IPS-18a (cell line): ENCODE measurements around the gene CLCF1.
"Not testable (repeated sequence)": the region's sequence is repeated elsewhere in the genome, so short reads cannot be mapped to it uniquely, and the experiment has no call there.

Experiments used
- H3K27ac ChIP-seq: one replicate; pipeline ENCODE4 v1.5.1; 2013; ENCODE audit warnings: low read length
- H3K27me3 ChIP-seq: one replicate; pipeline ENCODE4 v1.6.1; 2013; ENCODE audit warnings: mild to moderate bottlenecking, low read length; ENCODE audit not compliant: control insufficient read depth, insufficient read depth
- H3K36me3 ChIP-seq: one replicate; pipeline ENCODE4 v1.6.1; 2013; ENCODE audit warnings: low read depth, low read length; ENCODE audit not compliant: control insufficient read depth
- H3K4me1 ChIP-seq: one replicate; pipeline ENCODE4 v1.6.1; 2013; ENCODE audit warnings: low read depth, low read length; ENCODE audit not compliant: control insufficient read depth
- H3K4me3 ChIP-seq: one replicate; pipeline ENCODE4 v1.5.1; 2013; ENCODE audit warnings: low read length
- H3K9ac ChIP-seq: one replicate; pipeline ENCODE4 v1.6.1; 2013; ENCODE audit warnings: mild to moderate bottlenecking, low read length, moderate library complexity
- H3K9me3 ChIP-seq: one replicate; pipeline ENCODE4 v1.6.1; 2013; ENCODE audit warnings: low read depth, low read length; ENCODE audit not compliant: control insufficient read depth

CLCF1 gene

DNA sequence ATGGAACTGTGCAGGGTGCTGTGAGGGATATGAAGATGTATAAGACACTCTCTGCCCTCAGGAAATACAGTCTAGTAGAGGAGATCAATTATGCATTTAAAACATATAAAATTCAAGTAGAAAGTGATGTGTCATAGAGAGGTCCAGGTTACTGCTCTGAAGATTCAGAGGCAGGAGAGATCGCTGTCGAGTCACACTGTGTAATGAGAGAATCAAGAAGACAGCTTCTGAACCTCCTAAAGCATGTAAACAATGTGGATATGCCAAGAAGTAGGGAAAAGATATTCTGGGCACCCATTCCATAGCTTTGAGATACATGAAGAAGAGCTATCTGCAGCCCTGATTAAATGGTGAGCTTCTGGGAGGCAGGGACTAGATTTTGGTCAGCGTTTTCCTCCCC, 53.4 kb downstream of the CLCF1 start:
- no peaks in the 10 kb centered on the region for H3K4me1 ChIP-seq
- H3K27ac ChIP-seq: no peak overlapping the region
- no peaks in the 10 kb centered on the region for H3K9me3 ChIP-seq
- no peak overlapping the region for H3K9ac ChIP-seq
- no peaks in the 10 kb centered on the region for H3K36me3 ChIP-seq
- no peak overlapping the region for H3K4me3 ChIP-seq
- H3K27me3 ChIP-seq: peaks cover 37% of the 10 kb centered on the region

DNA sequence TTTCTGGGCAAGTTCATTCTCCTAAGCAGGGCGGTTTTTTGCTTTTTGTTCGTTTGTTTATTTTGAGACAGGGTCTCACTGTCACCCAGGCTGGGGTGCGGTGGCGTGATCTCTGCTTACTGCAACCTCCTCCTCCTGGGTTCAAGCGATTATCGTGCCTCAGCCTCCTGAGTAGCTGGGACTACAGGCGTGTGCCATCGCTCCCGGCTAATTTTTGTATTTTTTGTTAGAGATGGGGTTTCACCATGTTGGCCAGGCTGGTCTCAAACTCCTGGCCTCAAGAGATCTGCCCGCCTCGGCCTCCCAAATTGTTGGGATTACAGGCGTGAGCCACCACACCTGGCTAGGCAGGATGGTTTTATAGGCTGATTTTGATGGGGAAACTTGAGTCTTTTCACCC, 54.5 kb downstream of the CLCF1 start:
- not testable (repeated sequence) for H3K4me3 ChIP-seq, H3K4me1 ChIP-seq, H3K27ac ChIP-seq, H3K36me3 ChIP-seq, H3K9me3 ChIP-seq, H3K9ac ChIP-seq
- H3K27me3 ChIP-seq: peaks cover 37% of the 10 kb centered on the region

DNA sequence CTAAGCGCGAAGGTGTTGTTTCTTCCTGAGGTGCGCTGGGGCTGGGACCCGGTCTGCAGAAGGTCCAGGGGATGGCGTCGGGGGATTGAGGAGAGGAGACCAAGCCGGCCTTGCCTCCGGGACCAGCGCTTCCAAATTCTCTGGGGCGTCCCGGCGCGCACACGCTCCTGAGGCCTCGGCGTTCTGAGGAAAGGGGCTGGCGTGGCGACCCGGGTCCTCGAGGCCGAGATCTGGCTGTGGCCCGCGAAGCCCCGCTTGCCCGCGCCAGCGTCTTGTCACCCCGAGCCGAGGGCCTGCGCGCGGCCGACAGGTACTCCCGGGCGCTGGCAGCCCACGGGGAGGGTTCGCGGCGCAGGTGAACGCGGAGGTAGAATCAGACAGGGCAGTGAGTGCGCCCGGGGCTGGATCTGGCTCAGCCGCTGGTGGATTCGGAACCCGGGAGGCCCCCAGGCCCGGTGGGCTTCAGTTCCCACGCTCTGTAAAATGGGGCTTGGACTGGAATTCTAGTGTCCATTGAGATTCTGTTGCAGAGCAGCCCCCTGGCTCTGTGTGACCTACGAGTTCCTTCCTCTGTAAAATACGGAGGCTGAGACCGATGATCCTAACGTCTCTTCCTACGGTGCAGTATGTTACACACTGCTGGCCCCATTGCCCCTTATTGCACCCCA, 55.4 kb downstream of the CLCF1 start:
- no peaks in the 10 kb centered on the region for H3K4me1 ChIP-seq
- H3K9ac ChIP-seq: peak overlapping the region; percentile 26
- no peaks in the 10 kb centered on the region for H3K9me3 ChIP-seq
- peak overlapping the region; percentile 74 for H3K4me3 ChIP-seq
- H3K27me3 ChIP-seq: peaks cover 37% of the 10 kb centered on the region
- H3K27ac ChIP-seq: no peak overlapping the region
- H3K36me3 ChIP-seq: no peaks in the 10 kb centered on the region

DNA sequence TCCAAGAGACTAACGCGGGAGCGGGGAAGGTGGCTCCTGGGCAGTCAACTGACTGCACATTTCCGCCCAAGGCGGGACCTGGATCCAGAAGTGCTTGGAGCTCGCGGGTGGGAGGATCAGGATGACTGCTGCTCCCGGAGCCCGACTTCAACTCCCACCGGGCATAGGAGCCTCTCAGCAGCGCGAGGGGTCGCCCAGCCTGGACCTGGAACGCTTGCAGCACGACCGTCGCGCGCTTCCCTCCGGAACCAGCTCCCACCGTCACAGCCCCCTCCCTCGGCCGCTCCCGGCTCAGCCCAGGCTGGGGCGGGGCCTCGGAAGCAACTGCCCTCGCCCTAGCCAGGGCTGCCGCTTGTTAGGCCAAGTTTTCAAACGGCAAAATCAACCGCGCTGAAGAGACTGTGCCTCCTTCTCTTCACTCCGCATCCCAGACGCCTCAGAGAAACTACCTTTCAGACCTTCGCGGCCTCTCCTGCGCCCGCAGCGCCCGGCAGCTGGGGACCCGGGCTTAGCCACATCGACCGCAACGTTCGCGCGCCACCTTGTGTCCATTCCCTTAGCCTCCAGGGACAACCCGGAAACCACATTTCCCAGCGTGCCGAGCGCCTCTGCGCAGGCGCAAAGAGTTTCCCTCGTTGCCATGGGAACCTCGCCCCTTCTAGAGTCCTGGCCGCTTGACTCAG, 56.1 kb downstream of the CLCF1 start:
- peak overlapping the region; percentile 74 for H3K4me3 ChIP-seq
- H3K4me1 ChIP-seq: no peaks in the 10 kb centered on the region
- H3K36me3 ChIP-seq: no peaks in the 10 kb centered on the region
- H3K9ac ChIP-seq: peak overlapping the region; percentile 37
- H3K9me3 ChIP-seq: no peaks in the 10 kb centered on the region
- H3K27me3 ChIP-seq: peaks cover 37% of the 10 kb centered on the region
- no peak overlapping the region for H3K27ac ChIP-seq

DNA sequence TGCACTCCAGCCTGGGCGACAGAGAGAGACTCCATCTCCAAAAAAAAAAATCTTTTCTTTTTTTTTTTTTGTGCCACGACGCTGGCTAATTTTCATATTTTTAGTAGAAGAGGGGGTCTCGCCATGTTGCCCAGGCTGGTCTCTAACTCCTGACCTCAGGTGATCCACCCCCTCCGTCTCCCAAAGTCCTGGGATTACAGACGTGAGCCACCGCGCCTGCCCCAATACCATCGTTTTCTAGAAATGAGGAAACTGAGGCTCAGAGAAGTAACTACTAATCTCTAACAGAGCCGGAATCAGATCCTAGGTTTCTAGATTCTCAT, 56.6 kb downstream of the CLCF1 start:
- no peak overlapping the region for H3K27ac ChIP-seq
- no peaks in the 10 kb centered on the region for H3K4me1 ChIP-seq
- H3K9me3 ChIP-seq: no peaks in the 10 kb centered on the region
- peak overlapping the region; percentile 74 for H3K4me3 ChIP-seq
- peak overlapping the region; percentile 37 for H3K9ac ChIP-seq
- no peaks in the 10 kb centered on the region for H3K36me3 ChIP-seq
- H3K27me3 ChIP-seq: peaks cover 37% of the 10 kb centered on the region

DNA sequence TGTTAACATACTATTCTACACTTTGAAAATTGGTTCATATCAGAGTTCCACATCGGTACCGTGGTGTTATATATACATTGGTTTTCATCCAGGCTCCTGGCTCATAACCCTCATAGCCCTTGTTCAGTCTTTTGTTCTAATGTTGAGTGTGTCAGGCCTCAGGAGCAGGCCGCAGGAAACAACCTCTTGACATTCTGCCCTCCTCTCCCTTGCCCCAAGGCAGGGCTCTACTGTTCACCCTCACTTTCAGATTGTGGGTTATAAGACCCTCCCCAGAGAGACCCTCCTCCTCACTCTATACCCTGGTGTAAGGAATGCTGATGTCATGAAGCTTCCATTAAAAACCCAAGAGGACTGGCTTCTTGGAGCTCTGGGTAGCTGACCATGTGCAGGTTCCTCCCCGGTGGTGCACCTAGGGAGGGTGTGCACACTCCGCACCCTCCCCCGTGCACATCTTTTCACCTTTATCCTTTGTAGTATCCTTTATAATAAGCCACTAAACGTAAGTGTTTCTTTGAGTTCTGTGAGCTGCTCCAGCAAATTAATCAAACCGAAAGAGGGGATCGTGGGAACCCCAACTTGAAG, 58.0 kb downstream of the CLCF1 start:
- Histone ChIP-seq H3K27ac (no peak overlapping the region), H3K4me3 (no peak overlapping the region), H3K27me3 (peaks cover 33% of the 10 kb centered on the region), H3K9me3 (no peaks in the 10 kb centered on the region), H3K9ac (no peak overlapping the region), H3K36me3 (no peaks in the 10 kb centered on the region), H3K4me1 (no peaks in the 10 kb centered on the region)

DNA sequence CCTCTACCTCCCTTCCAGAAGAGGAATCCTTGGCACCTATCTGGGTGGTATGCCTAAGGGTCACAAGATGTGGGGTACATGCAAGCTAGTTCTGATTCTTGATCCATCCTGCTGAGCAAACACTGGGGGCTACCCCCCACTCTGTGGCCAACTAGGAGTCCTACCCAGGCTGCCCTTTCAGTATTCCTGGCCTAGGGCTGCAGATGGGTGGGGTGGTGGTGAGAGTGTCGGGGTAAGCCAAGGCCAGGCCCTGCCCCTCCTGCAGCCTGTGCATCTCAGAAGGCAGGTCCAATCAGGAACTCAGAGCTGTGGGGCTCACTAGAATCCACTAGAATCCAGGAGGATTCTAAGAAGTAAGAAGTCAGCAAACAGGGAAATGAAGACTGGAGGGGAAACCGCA, 59.2 kb downstream of the CLCF1 start:
- H3K36me3 ChIP-seq: no peaks in the 10 kb centered on the region
- H3K4me1 ChIP-seq: no peaks in the 10 kb centered on the region
- H3K27me3 ChIP-seq: peaks cover 22% of the 10 kb centered on the region
- H3K9ac ChIP-seq: no peak overlapping the region
- H3K27ac ChIP-seq: no peak overlapping the region
- H3K4me3 ChIP-seq: no peak overlapping the region
- H3K9me3 ChIP-seq: no peaks in the 10 kb centered on the region
